ENCODE measurements around the gene PLCB2. TPM values are rescaled to one million over a fixed set of nuclear protein-coding genes. Genes with fewer than 3 reads are reported as not detected.

Gene PLCB2
- total RNA-seq, 2 donors from 2014 or later: 5.7 to 9.5 TPM

DNA sequence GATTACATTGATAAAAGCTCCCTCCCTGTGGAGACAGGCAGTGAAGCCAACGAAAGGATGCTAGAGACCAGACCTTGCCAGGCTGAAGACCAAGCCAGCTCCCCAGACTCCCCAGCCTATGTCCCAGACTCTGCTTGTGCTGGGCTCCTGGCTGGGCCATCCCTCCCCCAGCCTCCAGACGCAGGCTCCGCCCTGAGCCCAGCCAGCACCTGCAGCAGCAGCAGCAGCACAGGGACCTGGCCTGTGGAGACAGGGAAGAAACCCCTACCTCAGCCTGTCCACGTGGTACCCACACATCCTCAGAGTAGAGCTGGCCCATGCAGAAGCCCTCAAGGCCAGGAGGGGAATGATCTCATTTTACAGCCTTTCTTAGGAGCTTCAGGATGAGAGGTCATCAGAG lies 38.1 kb downstream of the PLCB2 start:
- H3K9me3 ChIP-seq: no peaks in the 10 kb centered on the region
- H3K9ac ChIP-seq (ENCODE audit: low read depth in 2 of 2, low read length in 2 of 2): no peak overlapping the region
- no peak for TF ChIP-seq CTCF (IDR thresholded peaks at IDR 0.05)
- DNase-seq: no peak
- no peaks in the 10 kb centered on the region for H3K27me3 ChIP-seq
- no peak overlapping the region for H3K27ac ChIP-seq
- H3K4me1 ChIP-seq: no peaks in the 10 kb centered on the region
- no peaks in the 10 kb centered on the region for H3K36me3 ChIP-seq
- no peak overlapping the region for H3K4me3 ChIP-seq
- intact Hi-C loops (cut with DNase I): no loop called here

- Histone ChIP-seq H3K36me3 (no peaks in the 10 kb centered on the region), H3K27me3 (no peaks in the 10 kb centered on the region), H3K4me3 (no peak overlapping the region), H3K9ac (ENCODE audit: low read depth in 2 of 2, low read length in 2 of 2) (no peak overlapping the region), H3K27ac (no peak overlapping the region), H3K4me1 (no peaks in the 10 kb centered on the region), H3K9me3 (no peaks in the 10 kb centered on the region)
- no peak for TF ChIP-seq CTCF (IDR thresholded peaks at IDR 0.05)
- DNase-seq: no peak
- intact Hi-C loops (cut with DNase I): no loop called here
Measured at GRCh38 chr15:40267670-40268069, 40.1 kb downstream of the PLCB2 start.

DNA sequence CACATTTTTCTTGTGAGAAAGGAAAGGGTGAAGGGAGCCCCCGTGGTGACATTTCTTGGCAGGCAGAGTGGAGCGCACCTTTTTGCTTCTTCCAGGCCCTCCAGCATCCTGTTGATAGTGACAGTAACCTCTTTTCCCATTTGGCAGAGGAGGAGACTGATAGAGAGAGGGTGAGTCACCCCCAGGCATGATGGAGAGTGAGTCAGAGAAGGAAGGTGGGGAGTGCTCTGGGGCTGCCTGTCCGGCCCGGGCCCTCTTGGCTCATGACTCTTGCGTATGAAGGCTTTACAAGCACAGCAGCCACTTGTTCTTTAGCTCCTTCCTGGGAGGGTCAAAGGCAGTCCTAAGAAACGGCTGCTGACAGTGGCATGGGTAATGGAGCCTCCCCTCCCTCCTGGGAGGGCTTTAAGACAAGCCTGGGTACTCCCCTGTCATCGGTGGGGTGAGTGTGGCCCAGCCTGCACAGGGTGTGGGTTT lies 40.9 kb downstream of the PLCB2 start:
- no peak overlapping the region for H3K4me3 ChIP-seq
- H3K9ac ChIP-seq (ENCODE audit: low read depth in 2 of 2, low read length in 2 of 2): no peak overlapping the region
- TF ChIP-seq CTCF (IDR thresholded peaks at IDR 0.05): no peak
- intact Hi-C loops (cut with DNase I): no loop called here
- H3K36me3 ChIP-seq: no peaks in the 10 kb centered on the region
- no peaks in the 10 kb centered on the region for H3K27me3 ChIP-seq
- no peaks in the 10 kb centered on the region for H3K9me3 ChIP-seq
- DNase-seq: no peak
- no peaks in the 10 kb centered on the region for H3K4me1 ChIP-seq
- H3K27ac ChIP-seq: no peak overlapping the region

- Histone ChIP-seq H3K9me3 (no peaks in the 10 kb centered on the region), H3K9ac (ENCODE audit: low read depth in 2 of 2, low read length in 2 of 2) (no peak overlapping the region), H3K4me3 (no peak overlapping the region), H3K27ac (no peak overlapping the region), H3K36me3 (no peaks in the 10 kb centered on the region), H3K4me1 (no peaks in the 10 kb centered on the region), H3K27me3 (no peaks in the 10 kb centered on the region)
- DNase-seq: no peak
- no peak for TF ChIP-seq CTCF (IDR thresholded peaks at IDR 0.05)
- intact Hi-C loops (cut with DNase I): no loop called here
Measured at GRCh38 chr15:40265875-40266274, 41.9 kb downstream of the PLCB2 start.

- no peak overlapping the region for H3K4me3 ChIP-seq
Measured at GRCh38 chr15:40265355-40265754, 42.4 kb downstream of the PLCB2 start.

More at GRCh38 chr15:40265355-40265754, 42.4 kb downstream of the PLCB2 start:
- no peak for DNase-seq
- Histone ChIP-seq H3K4me1 (no peaks in the 10 kb centered on the region), H3K9ac (ENCODE audit: low read depth in 2 of 2, low read length in 2 of 2) (no peak overlapping the region), H3K36me3 (no peaks in the 10 kb centered on the region), H3K27me3 (no peaks in the 10 kb centered on the region), H3K9me3 (no peaks in the 10 kb centered on the region), H3K27ac (no peak overlapping the region)
- no peak for TF ChIP-seq CTCF (IDR thresholded peaks at IDR 0.05)
- intact Hi-C loops (cut with DNase I): no loop called here
